Measurements from ENCODE around the gene CORO2B.

Gene CORO2B

GRCh38 chr15:68627995-68628394 lies 49.2 kb downstream of the CORO2B start:
- no peak for DNase-seq (ENCODE audit: low spot score)

- no peak for DNase-seq (ENCODE audit: low spot score)
Observed at GRCh38 chr15:68629519-68630210, 50.9 kb downstream of the CORO2B start.

- DNase-seq (ENCODE audit: low spot score): no peak
Observed at GRCh38 chr15:68630211-68630555, 51.4 kb downstream of the CORO2B start.

- no peak for DNase-seq (ENCODE audit: low spot score)
Observed at GRCh38 chr15:68630836-68631235, 52.0 kb downstream of the CORO2B start.

GRCh38 chr15:68631601-68632051 lies 52.8 kb downstream of the CORO2B start:
- DNase-seq (ENCODE audit: low spot score): no peak

GRCh38 chr15:68632101-68632500 lies 53.3 kb downstream of the CORO2B start:
- no peak for DNase-seq (ENCODE audit: low spot score)

GRCh38 chr15:68633231-68634121 lies 54.7 kb downstream of the CORO2B start:
- peak; percentile 61 for DNase-seq (ENCODE audit: low spot score)

- DNase-seq (ENCODE audit: low spot score): no peak
Observed at GRCh38 chr15:68634122-68634482, 55.3 kb downstream of the CORO2B start.

- DNase-seq (ENCODE audit: low spot score): no peak
Observed at GRCh38 chr15:68634531-68634930, 55.7 kb downstream of the CORO2B start.

GRCh38 chr15:68635141-68635540 lies 56.3 kb downstream of the CORO2B start:
- no peak for DNase-seq (ENCODE audit: low spot score)

GRCh38 chr15:68636256-68636655 lies 57.5 kb downstream of the CORO2B start:
- no peak for DNase-seq (ENCODE audit: low spot score)

- no peak for DNase-seq (ENCODE audit: low spot score)
Observed at GRCh38 chr15:68637767-68638404, 59.1 kb downstream of the CORO2B start.

- DNase-seq (ENCODE audit: low spot score): no peak
Observed at GRCh38 chr15:68638953-68639515, 60.2 kb downstream of the CORO2B start.

GRCh38 chr15:68639926-68640600 lies 61.3 kb downstream of the CORO2B start:
- DNase-seq (ENCODE audit: low spot score): no peak

- DNase-seq (ENCODE audit: low spot score): no peak
Observed at GRCh38 chr15:68640791-68641331, 62.1 kb downstream of the CORO2B start.

GRCh38 chr15:68641376-68641775 lies 62.6 kb downstream of the CORO2B start:
- DNase-seq (ENCODE audit: low spot score): no peak

- DNase-seq (ENCODE audit: low spot score): no peak
Observed at GRCh38 chr15:68642491-68642845, 63.7 kb downstream of the CORO2B start.

GRCh38 chr15:68643216-68643830 lies 64.5 kb downstream of the CORO2B start:
- DNase-seq (ENCODE audit: low spot score): no peak

GRCh38 chr15:68644083-68644904 lies 65.5 kb downstream of the CORO2B start:
- DNase-seq (ENCODE audit: low spot score): no peak

GRCh38 chr15:68644996-68645395 lies 66.2 kb downstream of the CORO2B start:
- no peak for DNase-seq (ENCODE audit: low spot score)
